ENCODE results near the gene EPB41L4B. TPM values are rescaled to one million over a fixed set of nuclear protein-coding genes. Genes with fewer than 3 reads are reported as not detected.
A peak's percentile ranks its signal among the peaks of the same experiment; 100 is the strongest.

The EPB41L4B gene
- total and polyA plus RNA-seq, 2 experiments from 2014 or later: 11.0 to 32.2 TPM

- no peak overlapping the region for H3K4me3 Mint-ChIP-seq
- no peak overlapping the region for H2AFZ ChIP-seq
- no peaks in the 10 kb centered on the region for H3K27me3 ChIP-seq (ENCODE audit: insufficient read depth)
- no peaks in the 10 kb centered on the region for H3K36me3 Mint-ChIP-seq (ENCODE audit: low read depth)
- H3K9me3 Mint-ChIP-seq: no peaks in the 10 kb centered on the region; the same call in 2 of the 3 replicates
- no peak for TF ChIP-seq REST (IDR thresholded peaks at IDR 0.05; ENCODE audit: unreplicated experiment)
- no peak for TF ChIP-seq ZNF331 (CRISPR knock-in tag; IDR thresholded peaks at IDR 0.05; ENCODE audit: low read depth)
- ATAC-seq (no peak), DNase-seq (ENCODE audit: low spot score) (no peak)
- H3K4me1 ChIP-seq (ENCODE audit: insufficient read depth): peaks cover 7% of the 10 kb centered on the region
- H3K27ac ChIP-seq (ENCODE audit: low read depth): no peak overlapping the region
- H3K4me3 ChIP-seq: no peak overlapping the region
- no peaks in the 10 kb centered on the region for H3K36me3 ChIP-seq (ENCODE audit: insufficient read depth)
- peaks cover 45% of the 10 kb centered on the region for H4K20me1 ChIP-seq (replicated peaks; ENCODE audit: insufficient read depth)
- H3K4me2 ChIP-seq: no peak overlapping the region
- H3K27ac Mint-ChIP-seq: no peak overlapping the region
- H3K79me2 ChIP-seq (replicated peaks; ENCODE audit: insufficient read depth): peaks cover 98% of the 10 kb centered on the region
- H3F3A ChIP-seq (replicated peaks; ENCODE audit: low read depth): no peaks in the 10 kb centered on the region
- no peaks in the 10 kb centered on the region for H3K9me2 ChIP-seq (ENCODE audit: insufficient read depth)
- peaks cover 34% of the 10 kb centered on the region for H3K4me1 Mint-ChIP-seq
- H3K27me3 Mint-ChIP-seq (ENCODE audit: insufficient read depth, low read depth, poor library complexity): peaks cover 2% of the 10 kb centered on the region
Observed at GRCh38 chr9:109289931-109290330, 30.9 kb downstream of the EPB41L4B start.

GRCh38 chr9:109289186-109289585 lies 31.7 kb downstream of the EPB41L4B start:
- H4K20me1 ChIP-seq (replicated peaks; ENCODE audit: insufficient read depth): peaks cover 37% of the 10 kb centered on the region
- H3K4me1 Mint-ChIP-seq: peaks cover 34% of the 10 kb centered on the region
- H3K4me2 ChIP-seq: no peak overlapping the region
- no peaks in the 10 kb centered on the region for H3K36me3 Mint-ChIP-seq (ENCODE audit: low read depth)
- H3K79me2 ChIP-seq (replicated peaks; ENCODE audit: insufficient read depth): peaks cover 98% of the 10 kb centered on the region
- H3K36me3 ChIP-seq (ENCODE audit: insufficient read depth): no peaks in the 10 kb centered on the region
- ATAC-seq: peak; percentile 77
- peak; percentile 40 for DNase-seq (ENCODE audit: low spot score)
- no peak overlapping the region for H3K27ac ChIP-seq (ENCODE audit: low read depth)
- H3K4me3 Mint-ChIP-seq: no peak overlapping the region
- peaks cover 2% of the 10 kb centered on the region for H3K27me3 Mint-ChIP-seq (ENCODE audit: insufficient read depth, low read depth, poor library complexity)
- no peaks in the 10 kb centered on the region for H3K27me3 ChIP-seq (ENCODE audit: insufficient read depth)
- no peaks in the 10 kb centered on the region for H3K9me2 ChIP-seq (ENCODE audit: insufficient read depth)
- no peaks in the 10 kb centered on the region; the same call in 2 of the 3 replicates for H3K9me3 Mint-ChIP-seq
- no peaks in the 10 kb centered on the region for H3F3A ChIP-seq (replicated peaks; ENCODE audit: low read depth)
- peaks cover 7% of the 10 kb centered on the region for H3K4me1 ChIP-seq (ENCODE audit: insufficient read depth)
- no peak overlapping the region for H2AFZ ChIP-seq
- peak overlapping the region; percentile 18; the same call in 1 of the 2 replicates for H3K27ac Mint-ChIP-seq
- no peak overlapping the region for H3K4me3 ChIP-seq
- TF ChIP-seq ZNF114 (CRISPR knock-in tag; IDR thresholded peaks at IDR 0.05): no peak
- no peak for TF ChIP-seq EZH2 (IDR thresholded peaks at IDR 0.05; ENCODE audit: low read depth, unreplicated experiment)
- TF ChIP-seq NANOG (IDR thresholded peaks at IDR 0.05; ENCODE audit: borderline replicate concordance): no peak
- no peak for TF ChIP-seq CTCF (conservative IDR thresholded peaks at IDR 0.05; ENCODE audit: low read depth in 2 of 2)
- no peak for TF ChIP-seq ZNF331 (CRISPR knock-in tag; IDR thresholded peaks at IDR 0.05; ENCODE audit: low read depth)
- no peak for TF ChIP-seq JUNB (IDR thresholded peaks at IDR 0.05; ENCODE audit: unreplicated experiment)
- no peak for TF ChIP-seq ETS1 (IDR thresholded peaks at IDR 0.05)
- TF ChIP-seq ZNF462 (CRISPR knock-in tag; IDR thresholded peaks at IDR 0.05): no peak
